HepG2 (cell line): ENCODE results near the gene DOCK10. TPM values are rescaled to one million over a fixed set of nuclear protein-coding genes. Genes with fewer than 3 reads are reported as not detected.

Experiments
- AHDC1 ChIP-seq: sonication (generic); formaldehyde crosslinking; IDR thresholded peaks from 2 replicates; pipeline ENCODE4 v1.5.1; 2020; ENCODE audit warnings: mild to moderate bottlenecking, missing genetic modification reagents, borderline replicate concordance
- BORCS8-MEF2B ChIP-seq: sonication (generic); formaldehyde crosslinking; IDR thresholded peaks from 2 replicates; pipeline ENCODE4 v1.8.0; 2022; ENCODE audit warnings: mild to moderate bottlenecking, missing genetic modification reagents
- NFIC ChIP-seq: IDR thresholded peaks from 2 replicates; pipeline ENCODE4 v1.6.1; 2012; ENCODE audit warnings: mild to moderate bottlenecking, low read length, inconsistent platforms
- PLSCR1 ChIP-seq: sonication (generic); formaldehyde crosslinking; IDR thresholded peaks from 2 replicates; pipeline ENCODE4 v1.5.0; 2020; ENCODE audit warnings: missing genetic modification reagents, mild to moderate bottlenecking, borderline replicate concordance
- ZBTB20 ChIP-seq: sonication (generic); formaldehyde crosslinking; IDR thresholded peaks from 2 replicates; pipeline ENCODE4 v1.8.1; 2023; ENCODE audit warnings: missing genetic modification reagents, low read depth, mild to moderate bottlenecking, borderline replicate concordance
- ZNF552 ChIP-seq: sonication (generic); formaldehyde crosslinking; IDR thresholded peaks from 2 replicates; pipeline ENCODE4 v1.9.0; 2022; ENCODE audit warnings: missing genetic modification reagents, mild to moderate bottlenecking, borderline replicate concordance
- polyA plus RNA-seq, 8 experiments: library from polyadenylated mRNA; depleted of rRNA in 3 of 8; stranded (reverse) in 7 of 8; unstranded in 1 of 8; fragments of >200 nt; fragmentation: Illumina TruSeq in 4 of 8; extraction: Trizol in 4 of 8; gene quantifications; 2 replicates each; pipeline versions ENCODE4 v1.2.1 to v1.2.3, GENCODE V29; 2011 to 2016; ENCODE audit warnings: low read depth in 4 of 8, missing spikeins in 1 of 8, mixed read lengths in 1 of 8; ENCODE audit not compliant: insufficient read depth in 1 of 8
- total RNA-seq, 5 experiments: library from RNA; depleted of rRNA; stranded (reverse); fragments of >200 nt; fragmentation: Illumina TruSeq; extraction: Trizol; gene quantifications; 2 replicates each; pipeline ENCODE4 v1.2.3, GENCODE V29; 2016; ENCODE audit warnings: low read depth in 1 of 5

DOCK10 gene
- total and polyA plus RNA-seq, 2 of the 13 experiments (the other 11 are each of a cell fraction or from before 2014, with no cell fraction given) = not detected

GRCh38 chr2:224934526-224935188 lies 107.6 kb downstream of the DOCK10 start (continued):
- TF ChIP-seq AHDC1 (CRISPR knock-in tag) (no peak), BORCS8-MEF2B (no peak), NFIC (no peak), PLSCR1 (CRISPR knock-in tag) (no peak), ZNF552 (no peak), ZBTB20 (CRISPR knock-in tag) (no peak)
- TF ChIP-seq, all 625 proteins: peak for 0
